IMR-90 (cell line): ENCODE data around the gene CDK5RAP2.

Source experiments
- CEBPB ChIP-seq: IDR thresholded peaks from 2 replicates; pipeline ENCODE4 v1.6.1; 2012; ENCODE audit warnings: low read depth, low read length, improper control_type of control experiment
- CHD1 ChIP-seq: IDR thresholded peaks from 2 replicates; pipeline ENCODE4 v1.6.1; 2012; ENCODE audit warnings: low read depth, low read length, improper control_type of control experiment
- FOS ChIP-seq: fragments of 150-350 bp; IDR thresholded peaks from 2 replicates; pipeline ENCODE4 v1.6.1; 2016; ENCODE audit warnings: low read depth, low read length
- MXI1 ChIP-seq: IDR thresholded peaks from 2 replicates; pipeline ENCODE4 v1.6.1; 2012; ENCODE audit warnings: low read depth, mild to moderate bottlenecking, low read length, moderate library complexity, borderline replicate concordance
- POLR2A ChIP-seq: IDR thresholded peaks from 2 replicates; pipeline ENCODE4 v1.6.1; 2012; ENCODE audit warnings: mild to moderate bottlenecking, low read depth, low read length
- RAD21 ChIP-seq: IDR thresholded peaks from 2 replicates; pipeline ENCODE4 v1.6.1; 2012; ENCODE audit warnings: low read length, improper control_type of control experiment
- TF ChIP-seq, protein P1 (sequence below): conservative IDR thresholded peaks from 2 replicates; pipeline ENCODE4 v1.5.1; 2012; ENCODE audit warnings: mild to moderate bottlenecking, low read depth, low read length, improper control_type of control experiment
- TF ChIP-seq, protein P2 (sequence below): fragments of 150-350 bp; IDR thresholded peaks from 2 replicates; pipeline ENCODE4 v1.6.1; 2016; ENCODE audit warnings: low read depth, mild to moderate bottlenecking, low read length, moderate library complexity, borderline replicate concordance

DNA sequence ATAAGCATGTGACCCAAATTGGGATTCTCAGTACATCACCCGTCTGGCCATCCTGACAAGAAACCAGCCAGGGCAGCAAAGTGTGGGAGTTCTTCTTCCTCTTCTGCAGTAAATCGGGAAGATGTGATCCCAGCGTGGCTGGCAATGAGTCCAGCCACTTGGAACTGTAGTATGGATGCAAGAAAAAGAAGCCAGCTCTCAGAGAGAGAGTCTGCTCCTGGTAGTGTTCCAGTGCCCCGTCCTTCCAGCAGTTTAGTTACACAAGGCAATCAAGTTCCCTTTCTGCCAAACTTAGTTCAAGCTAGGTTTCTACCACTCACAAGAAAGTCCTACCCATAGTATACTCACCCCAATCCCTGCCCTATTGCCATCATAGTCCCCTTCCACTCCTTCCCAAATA is 65.6 kb downstream of the CDK5RAP2 start:
- TF ChIP-seq POLR2A (no peak), RAD21 (no peak), CHD1 (no peak), FOS (no peak), MXI1 (no peak), CEBPB (no peak)
- TF ChIP-seq, protein P1, sequence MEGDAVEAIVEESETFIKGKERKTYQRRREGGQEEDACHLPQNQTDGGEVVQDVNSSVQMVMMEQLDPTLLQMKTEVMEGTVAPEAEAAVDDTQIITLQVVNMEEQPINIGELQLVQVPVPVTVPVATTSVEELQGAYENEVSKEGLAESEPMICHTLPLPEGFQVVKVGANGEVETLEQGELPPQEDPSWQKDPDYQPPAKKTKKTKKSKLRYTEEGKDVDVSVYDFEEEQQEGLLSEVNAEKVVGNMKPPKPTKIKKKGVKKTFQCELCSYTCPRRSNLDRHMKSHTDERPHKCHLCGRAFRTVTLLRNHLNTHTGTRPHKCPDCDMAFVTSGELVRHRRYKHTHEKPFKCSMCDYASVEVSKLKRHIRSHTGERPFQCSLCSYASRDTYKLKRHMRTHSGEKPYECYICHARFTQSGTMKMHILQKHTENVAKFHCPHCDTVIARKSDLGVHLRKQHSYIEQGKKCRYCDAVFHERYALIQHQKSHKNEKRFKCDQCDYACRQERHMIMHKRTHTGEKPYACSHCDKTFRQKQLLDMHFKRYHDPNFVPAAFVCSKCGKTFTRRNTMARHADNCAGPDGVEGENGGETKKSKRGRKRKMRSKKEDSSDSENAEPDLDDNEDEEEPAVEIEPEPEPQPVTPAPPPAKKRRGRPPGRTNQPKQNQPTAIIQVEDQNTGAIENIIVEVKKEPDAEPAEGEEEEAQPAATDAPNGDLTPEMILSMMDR, result no peak
- TF ChIP-seq, protein P2, sequence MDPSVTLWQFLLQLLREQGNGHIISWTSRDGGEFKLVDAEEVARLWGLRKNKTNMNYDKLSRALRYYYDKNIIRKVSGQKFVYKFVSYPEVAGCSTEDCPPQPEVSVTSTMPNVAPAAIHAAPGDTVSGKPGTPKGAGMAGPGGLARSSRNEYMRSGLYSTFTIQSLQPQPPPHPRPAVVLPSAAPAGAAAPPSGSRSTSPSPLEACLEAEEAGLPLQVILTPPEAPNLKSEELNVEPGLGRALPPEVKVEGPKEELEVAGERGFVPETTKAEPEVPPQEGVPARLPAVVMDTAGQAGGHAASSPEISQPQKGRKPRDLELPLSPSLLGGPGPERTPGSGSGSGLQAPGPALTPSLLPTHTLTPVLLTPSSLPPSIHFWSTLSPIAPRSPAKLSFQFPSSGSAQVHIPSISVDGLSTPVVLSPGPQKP, result no peak
